GM08714 (cell line): ENCODE data around the gene KDM4C.

Experiments
- H3K4me3 ChIP-seq: fragments of 200-500 bp; sonication (Bioruptor generic); 2 replicates; pipeline ENCODE4 v1.5.1; 2014; ENCODE audit warnings: mild to moderate bottlenecking, low read length, inconsistent platforms
- ZNF274 ChIP-seq: IDR thresholded peaks from 2 replicates; pipeline ENCODE4 v1.6.1; 2012; ENCODE audit warnings: mild to moderate bottlenecking, low read depth, low read length

Gene KDM4C

GRCh38 chr9:7103771-7104170 is 346.0 kb downstream of the KDM4C start:
- H3K4me3 ChIP-seq: no peak overlapping the region
- no peak for TF ChIP-seq ZNF274

DNA sequence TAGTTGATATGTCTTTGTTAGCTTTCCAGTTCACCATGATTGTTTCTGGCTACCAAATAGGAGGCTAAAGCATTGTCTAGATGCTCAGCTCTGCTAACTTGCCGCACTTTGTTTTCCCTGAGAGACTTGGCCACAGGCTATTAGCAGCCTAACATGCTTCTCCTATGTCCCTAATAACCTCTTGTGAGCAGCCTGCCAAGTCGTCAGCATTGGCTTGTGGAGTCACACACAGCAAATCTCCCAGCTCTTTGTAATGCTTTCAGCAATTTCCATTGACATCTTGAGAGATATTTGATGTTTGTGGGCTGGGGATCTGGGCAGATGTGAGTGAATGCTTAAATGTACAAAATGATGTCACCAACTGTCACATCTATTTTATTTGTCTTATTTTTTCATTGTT is 346.9 kb downstream of the KDM4C start:
- TF ChIP-seq ZNF274: no peak

DNA sequence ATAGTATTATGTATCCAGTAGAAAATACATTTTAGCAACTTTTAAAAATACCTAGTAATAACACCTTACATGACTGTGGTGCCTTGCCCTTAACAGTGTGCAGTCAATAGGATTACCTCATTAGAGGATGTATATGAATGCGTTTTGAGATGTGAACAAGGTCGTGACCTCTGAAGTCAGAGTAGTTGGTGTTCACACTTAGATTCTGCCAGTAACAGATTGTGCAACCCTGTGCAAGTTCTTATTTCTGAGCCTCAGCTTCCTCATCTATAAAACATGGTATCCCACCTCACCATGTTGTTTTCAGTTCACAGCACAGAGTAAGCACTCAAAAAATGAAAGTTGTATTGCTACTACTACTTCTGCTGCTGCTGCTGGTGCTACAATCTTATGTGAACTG is 347.3 kb downstream of the KDM4C start:
- no peak overlapping the region for H3K4me3 ChIP-seq
- no peak for TF ChIP-seq ZNF274

More for the DNA sequence above, 346.9 kb downstream of the KDM4C start:
- H3K4me3 ChIP-seq: no peak overlapping the region

GRCh38 chr9:7108936-7109335 is 351.2 kb downstream of the KDM4C start:
- no peak for TF ChIP-seq ZNF274

DNA sequence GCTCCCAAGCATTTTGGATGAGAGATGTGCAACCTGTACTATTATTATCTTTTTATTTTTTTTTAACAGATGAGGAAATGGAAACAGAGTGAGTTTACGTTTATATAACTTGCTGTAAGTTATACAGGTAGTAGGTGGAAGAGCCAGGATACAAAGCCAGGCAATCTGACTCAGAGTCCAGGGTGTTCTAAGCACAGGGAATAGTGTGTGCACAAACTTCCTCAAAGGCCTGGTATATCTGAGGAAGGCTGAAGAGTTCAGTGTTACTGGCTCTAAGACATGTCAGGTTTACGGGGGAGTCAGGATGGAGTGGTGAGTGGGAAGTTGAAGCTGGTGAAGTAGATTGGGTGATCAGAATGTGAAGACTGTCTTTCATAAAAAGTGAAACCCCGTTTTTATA is 353.6 kb downstream of the KDM4C start:
- no peak overlapping the region for H3K4me3 ChIP-seq
- no peak for TF ChIP-seq ZNF274

More at GRCh38 chr9:7108936-7109335, 351.2 kb downstream of the KDM4C start:
- H3K4me3 ChIP-seq: no peak overlapping the region

- no peak for TF ChIP-seq ZNF274
- H3K4me3 ChIP-seq: no peak overlapping the region
Measured at GRCh38 chr9:7115606-7116005, 357.8 kb downstream of the KDM4C start.

DNA sequence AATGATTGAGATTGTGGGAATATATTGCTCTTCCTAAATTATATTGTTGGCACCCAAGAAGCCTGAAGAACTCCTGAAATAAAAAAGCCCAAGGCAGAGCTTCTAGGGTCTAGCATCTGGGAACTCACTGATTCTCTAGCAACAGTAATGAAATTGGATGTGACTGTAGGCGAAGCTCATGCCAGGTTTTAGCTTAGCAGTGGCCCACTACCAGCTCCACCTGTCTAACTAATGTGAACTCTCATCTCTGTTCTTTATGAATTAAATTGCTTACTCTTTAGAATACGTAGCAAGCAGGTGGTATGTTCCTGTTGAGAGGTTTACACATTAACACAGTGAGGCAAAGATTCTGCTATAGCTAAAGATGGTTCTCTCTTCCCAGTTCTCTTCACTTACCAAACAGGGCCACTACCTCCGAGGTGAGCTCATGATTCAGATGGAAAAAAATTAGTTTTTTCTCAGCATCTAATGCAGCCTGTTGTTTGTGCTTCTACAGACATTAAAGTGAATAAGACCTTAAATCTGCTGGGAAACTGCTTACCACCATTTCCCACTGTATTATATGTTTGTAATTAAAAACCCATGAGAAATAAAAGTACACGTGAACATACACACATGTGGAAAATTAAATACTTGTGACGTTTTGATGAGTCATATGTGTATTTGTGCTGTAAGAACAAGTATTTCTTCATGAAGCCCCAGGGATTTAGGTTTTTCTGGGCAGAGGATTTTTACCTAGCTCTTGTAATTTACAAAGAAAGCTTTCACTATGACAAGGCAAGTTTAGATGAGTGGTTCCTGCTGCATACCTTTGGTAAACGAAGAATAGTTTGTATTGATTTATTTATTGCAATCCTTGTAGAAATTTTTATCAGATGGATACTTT is 360.1 kb downstream of the KDM4C start:
- H3K4me3 ChIP-seq: no peak overlapping the region
- TF ChIP-seq ZNF274: no peak

GRCh38 chr9:7118633-7119032 is 360.9 kb downstream of the KDM4C start:
- no peak overlapping the region for H3K4me3 ChIP-seq
- no peak for TF ChIP-seq ZNF274

DNA sequence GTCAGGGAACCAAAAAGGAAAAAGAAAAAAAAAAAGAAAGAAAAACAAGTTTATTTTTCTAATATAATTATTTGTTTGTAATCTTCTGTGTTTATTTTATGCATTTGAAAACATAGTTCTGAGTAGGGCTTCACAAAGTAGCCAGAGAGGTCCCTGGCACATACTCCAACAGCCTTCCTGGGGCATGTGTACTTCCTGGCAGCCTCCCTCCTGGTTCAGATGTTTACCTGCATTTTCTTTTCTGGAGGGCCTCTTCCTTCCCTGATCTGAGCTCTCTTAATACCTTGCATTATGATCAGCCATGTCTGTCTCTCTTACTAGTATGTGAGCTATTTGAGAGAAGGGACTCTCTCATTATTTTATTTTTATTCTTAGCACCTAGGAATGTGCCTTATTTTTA is 361.8 kb downstream of the KDM4C start:
- no peak overlapping the region for H3K4me3 ChIP-seq

GRCh38 chr9:7121055-7121454 is 363.3 kb downstream of the KDM4C start:
- no peak for TF ChIP-seq ZNF274
- no peak overlapping the region for H3K4me3 ChIP-seq

More for the DNA sequence above, 361.8 kb downstream of the KDM4C start:
- TF ChIP-seq ZNF274: no peak

GRCh38 chr9:7121664-7122063 is 363.9 kb downstream of the KDM4C start:
- TF ChIP-seq ZNF274: no peak
- H3K4me3 ChIP-seq: no peak overlapping the region

- TF ChIP-seq ZNF274: no peak
- no peak overlapping the region for H3K4me3 ChIP-seq
Measured at GRCh38 chr9:7123743-7124142, 366.0 kb downstream of the KDM4C start.

DNA sequence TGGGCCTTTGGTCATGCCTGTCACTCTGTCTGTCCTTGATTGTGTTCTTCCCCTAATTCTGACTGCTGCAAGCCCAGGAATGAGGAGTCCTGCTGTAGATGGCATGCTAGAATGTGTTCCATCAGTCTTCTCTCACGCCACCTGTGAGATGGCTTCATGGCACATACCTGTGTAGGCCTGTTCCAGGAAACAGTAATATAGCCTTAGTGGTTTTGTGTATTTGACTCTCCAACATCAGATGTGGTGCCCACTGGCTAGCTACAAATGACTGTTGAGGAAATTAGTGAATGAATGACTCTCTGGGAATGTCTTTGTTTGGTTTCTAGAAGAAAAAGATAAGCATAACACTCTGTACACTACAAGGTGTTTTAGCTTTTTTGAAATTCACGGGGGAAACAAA is 367.5 kb downstream of the KDM4C start:
- no peak for TF ChIP-seq ZNF274
- H3K4me3 ChIP-seq: no peak overlapping the region

- TF ChIP-seq ZNF274: no peak
- H3K4me3 ChIP-seq: no peak overlapping the region
Measured at GRCh38 chr9:7129391-7129790, 371.6 kb downstream of the KDM4C start.

GRCh38 chr9:7130266-7130820 is 372.6 kb downstream of the KDM4C start:
- TF ChIP-seq ZNF274: no peak
- H3K4me3 ChIP-seq: no peak overlapping the region
